OCI-LY7 (cell line): ENCODE measurements around the gene TMEM25. TPM values are rescaled to one million over a fixed set of nuclear protein-coding genes. Genes with fewer than 3 reads are reported as not detected.

ENCODE experiments used
- BruUV-seq: library from RNA; stranded (reverse); fragments of 400-500 nt; replicated peaks from 2 replicates; lab custom pipeline; 2021; lab: Mats Ljungman, UMichigan
- CTCF ChIA-PET: fragments of 300-600 bp; sonication (Branson Sonifier 250); formaldehyde crosslinking; loops from one replicate; lab custom pipeline; 2022; ENCODE audit warnings: antibody characterized with exemption; ENCODE audit not compliant: unreplicated experiment; lab: Charles Lee
- POLR2A ChIA-PET: fragments of 300-600 bp; sonication (Branson Sonifier 250); formaldehyde crosslinking; loops from one replicate; lab custom pipeline; 2022; ENCODE audit warnings: antibody characterized with exemption; lab: Charles Lee
- DNase-seq: peaks from one replicate; pipeline ENCODE4 v3.0.0-alpha.2; 2015; ENCODE audit warnings: low spot score
- H2AFZ ChIP-seq: fragments of 200-600 bp; sonication (generic), shearing (Covaris generic); 2 replicates; pipeline ENCODE4 v1.6.1; 2014; ENCODE audit warnings: mild to moderate bottlenecking, antibody characterized with exemption, low read length, moderate library complexity
- H3K27ac ChIP-seq: fragments of 200-600 bp; sonication (generic); 2 replicates; pipeline ENCODE4 v1.5.1; 2014; ENCODE audit warnings: mixed run types, low read depth, mild to moderate bottlenecking, moderate library complexity, low read length, inconsistent platforms; ENCODE audit not compliant: poor library complexity, severe bottlenecking
- H3K36me3 ChIP-seq: fragments of 200-600 bp; sonication (generic); 2 replicates; pipeline ENCODE4 v1.6.1; 2014; ENCODE audit warnings: mild to moderate bottlenecking, antibody characterized with exemption, low read length, moderate library complexity, mixed read lengths; ENCODE audit not compliant: insufficient read depth
- H3K4me1 ChIP-seq: fragments of 200-600 bp; sonication (generic); 2 replicates; pipeline ENCODE4 v1.5.1; 2014; ENCODE audit warnings: mild to moderate bottlenecking, low read length; ENCODE audit not compliant: insufficient read depth, poor library complexity, severe bottlenecking
- H3K4me2 ChIP-seq: fragments of 200-600 bp; sonication (generic); 2 replicates; pipeline ENCODE4 v1.6.1; 2014; ENCODE audit warnings: mild to moderate bottlenecking, low read length
- H3K4me3 ChIP-seq: fragments of 200-600 bp; sonication (generic); 2 replicates; pipeline ENCODE4 v1.5.1; 2014; ENCODE audit warnings: mild to moderate bottlenecking, low read depth, low read length; ENCODE audit not compliant: poor library complexity, severe bottlenecking
- H3K79me2 ChIP-seq: fragments of 200-600 bp; sonication (generic); 2 replicates; pipeline ENCODE4 v1.6.1; 2016; ENCODE audit warnings: low read depth, mild to moderate bottlenecking, low read length, moderate library complexity, mixed read lengths; ENCODE audit not compliant: insufficient read depth
- H3K9me2 ChIP-seq: fragments of 200-600 bp; sonication (generic); 2 replicates; pipeline ENCODE4 v1.6.1; 2016; ENCODE audit warnings: mild to moderate bottlenecking, low read length, mixed read lengths; ENCODE audit not compliant: insufficient read depth
- H3K9me3 ChIP-seq: fragments of 200-600 bp; sonication (generic); 2 replicates; pipeline ENCODE4 v1.6.1; 2014; ENCODE audit warnings: mild to moderate bottlenecking, mixed run types, low read length, mixed read lengths
- H4K20me1 ChIP-seq: fragments of 200-600 bp; sonication (generic); 2 replicates; pipeline ENCODE4 v1.6.1; 2014; ENCODE audit warnings: mild to moderate bottlenecking, antibody characterized with exemption, low read length, moderate library complexity, mixed read lengths; ENCODE audit not compliant: insufficient read depth
- CTCF ChIP-seq: fragments of 200-600 bp; sonication (generic); conservative IDR thresholded peaks from 2 replicates; pipeline ENCODE4 v1.5.1; 2014; ENCODE audit warnings: mild to moderate bottlenecking, antibody characterized with exemption, low read length, moderate library complexity, mixed read lengths
- EZH2phosphoT487 ChIP-seq: fragments of 200-600 bp; sonication (generic); IDR thresholded peaks from 2 replicates; pipeline ENCODE4 v1.6.1; 2018; ENCODE audit warnings: low read depth, borderline replicate concordance, mild to moderate bottlenecking, mixed run types, antibody characterized with exemption, low read length, moderate library complexity, mixed read lengths
- intact Hi-C: fragments of 100-400 bp; cut with micrococcal nuclease; formaldehyde crosslinking; loops from one replicate; pipeline ENCODE4 v1.10.0; 2022; ENCODE audit not compliant: unreplicated experiment
- total RNA-seq, 2 experiments: library from RNA; depleted of rRNA in 1 of 2; stranded (reverse); fragments of >200 nt in 1 of 2; shearing (Covaris generic) in 1 of 2; gene quantifications; 2 replicates each; pipeline ENCODE4 v1.2.3, GENCODE V29; 2014 to 2022

TMEM25 gene
- total RNA-seq, 2 experiments from 2014 or later: 11.7 to 14.0 TPM

GRCh38 chr11:118524757-118525470 lies 6.1 kb upstream of the TMEM25 start:
- intact Hi-C loops: no loop called here
- CTCF ChIA-PET: no interaction called here

GRCh38 chr11:118526688-118527087 lies 4.3 kb upstream of the TMEM25 start:
- intact Hi-C loops: no loop called here
- ChIA-PET CTCF (no interaction called here), POLR2A (interaction anchor here (1.0 to 1.4 kb wide), 3 partner anchors 18 to 85 kb away, joined by 3 to 7 read pairs (median 4); no protein-coding TSS in a partner anchor)
- no peak overlapping the region for H3K4me3 ChIP-seq
- no peaks in the 10 kb centered on the region for H3K9me3 ChIP-seq
- peaks cover 13% of the 10 kb centered on the region for H3K4me1 ChIP-seq
- H3K79me2 ChIP-seq: no peaks in the 10 kb centered on the region
- H4K20me1 ChIP-seq: no peaks in the 10 kb centered on the region
- no peak overlapping the region for H2AFZ ChIP-seq
- peaks cover 48% of the 10 kb centered on the region for H3K36me3 ChIP-seq
- BruUV-seq: no TSS peak
- H3K9me2 ChIP-seq: no peaks in the 10 kb centered on the region
- no peak for TF ChIP-seq EZH2phosphoT487
- TF ChIP-seq CTCF: no peak
- no peak overlapping the region for H3K4me2 ChIP-seq
- no peak overlapping the region for H3K27ac ChIP-seq
- DNase-seq: no peak

More at GRCh38 chr11:118524757-118525470, 6.1 kb upstream of the TMEM25 start:
- Histone ChIP-seq H3K9me2 (no peaks in the 10 kb centered on the region), H3K36me3 (peaks cover 66% of the 10 kb centered on the region), H3K9me3 (no peaks in the 10 kb centered on the region), H3K27ac (no peak overlapping the region), H3K79me2 (no peaks in the 10 kb centered on the region), H3K4me1 (peaks cover 5% of the 10 kb centered on the region), H3K4me2 (no peak overlapping the region), H3K4me3 (no peak overlapping the region), H4K20me1 (no peaks in the 10 kb centered on the region), H2AFZ (no peak overlapping the region)
- no peak for TF ChIP-seq EZH2phosphoT487
- no peak for TF ChIP-seq CTCF
- no peak for DNase-seq
- TSS peak; percentile 13 for BruUV-seq
- POLR2A ChIA-PET: interaction anchor here (0.7 kb wide), 2 partner anchors 12 to 62 kb away, joined by 3 read pairs; no protein-coding TSS in a partner anchor

- intact Hi-C loops: no loop called here
- no peak for DNase-seq
Observed at GRCh38 chr11:118527109-118527508, 3.9 kb upstream of the TMEM25 start, which contains the start of gene TTC36. TSS of gene TTC36 (plus strand) at chr11:118527474. CDS start at chr11:118527495, 21 bp downstream.

More at GRCh38 chr11:118527109-118527508, 3.9 kb upstream of the TMEM25 start, which contains the start of gene TTC36:
- peaks cover 44% of the 10 kb centered on the region for H3K36me3 ChIP-seq
- H3K4me2 ChIP-seq: no peak within 1 kb of the TSS
- POLR2A ChIA-PET: interaction anchor here (1.0 to 1.4 kb wide), 3 partner anchors 18 to 85 kb away, joined by 3 to 7 read pairs (median 4); no protein-coding TSS in a partner anchor
- no TSS peak for BruUV-seq
- no peak for TF ChIP-seq EZH2phosphoT487
- TF ChIP-seq CTCF: no peak
- no peaks in the 10 kb centered on the region for H3K79me2 ChIP-seq
- no peak within 1 kb of the TSS for H3K27ac ChIP-seq
- peaks cover 14% of the 10 kb centered on the region for H3K4me1 ChIP-seq
- no peaks in the 10 kb centered on the region for H4K20me1 ChIP-seq
- no peak within 1 kb of the TSS for H3K4me3 ChIP-seq
- H3K9me3 ChIP-seq: no peaks in the 10 kb centered on the region
- H3K9me2 ChIP-seq: no peaks in the 10 kb centered on the region
- H2AFZ ChIP-seq: no peak within 1 kb of the TSS
- CTCF ChIA-PET: no interaction called here
